ENCODE measurements around the gene PTPRQ. TPM values are rescaled to one million over a fixed set of nuclear protein-coding genes. Genes with fewer than 3 reads are reported as not detected.

The PTPRQ gene
- total and polyA plus RNA-seq, 9 of the 15 experiments (the other 6 are each of a cell fraction or from before 2014, with no cell fraction given): not detected

DNA sequence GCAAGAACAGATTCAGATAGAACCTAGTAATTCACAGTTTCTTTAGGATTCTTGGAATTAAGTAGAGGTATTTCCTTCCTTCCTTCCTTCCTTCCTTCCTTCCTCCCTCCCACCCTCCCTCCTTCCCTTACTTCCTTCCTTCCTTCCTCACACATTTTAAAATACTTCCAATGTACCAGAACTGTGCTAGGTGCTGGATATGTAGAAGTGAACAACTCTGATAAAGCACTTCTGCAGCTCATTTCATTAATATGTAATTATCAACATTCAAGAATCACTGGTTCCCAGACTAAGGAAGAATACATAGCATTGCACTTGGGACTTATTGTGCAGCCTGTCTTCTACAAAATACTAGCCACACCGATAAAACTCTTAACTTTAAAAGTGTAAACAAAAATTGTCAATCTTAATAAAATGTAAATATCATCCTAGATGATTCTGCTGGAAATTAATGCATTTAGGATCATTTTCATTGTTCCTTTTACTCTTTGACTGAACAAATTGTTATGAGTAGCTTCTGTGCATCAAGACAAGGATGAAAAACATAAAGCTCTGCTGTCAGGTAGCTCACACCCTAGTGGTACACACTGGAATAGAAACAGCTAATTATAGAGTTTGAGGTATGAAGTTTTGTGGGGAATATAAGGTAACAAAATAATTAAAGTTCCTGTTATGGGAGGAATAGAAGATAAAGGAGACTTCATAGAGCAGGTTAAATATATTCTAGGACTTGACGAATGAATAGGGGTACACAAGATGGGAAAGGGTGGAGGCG, 163.5 kb downstream of the PTPRQ start (continued):
- TF ChIP-seq, protein P1, sequence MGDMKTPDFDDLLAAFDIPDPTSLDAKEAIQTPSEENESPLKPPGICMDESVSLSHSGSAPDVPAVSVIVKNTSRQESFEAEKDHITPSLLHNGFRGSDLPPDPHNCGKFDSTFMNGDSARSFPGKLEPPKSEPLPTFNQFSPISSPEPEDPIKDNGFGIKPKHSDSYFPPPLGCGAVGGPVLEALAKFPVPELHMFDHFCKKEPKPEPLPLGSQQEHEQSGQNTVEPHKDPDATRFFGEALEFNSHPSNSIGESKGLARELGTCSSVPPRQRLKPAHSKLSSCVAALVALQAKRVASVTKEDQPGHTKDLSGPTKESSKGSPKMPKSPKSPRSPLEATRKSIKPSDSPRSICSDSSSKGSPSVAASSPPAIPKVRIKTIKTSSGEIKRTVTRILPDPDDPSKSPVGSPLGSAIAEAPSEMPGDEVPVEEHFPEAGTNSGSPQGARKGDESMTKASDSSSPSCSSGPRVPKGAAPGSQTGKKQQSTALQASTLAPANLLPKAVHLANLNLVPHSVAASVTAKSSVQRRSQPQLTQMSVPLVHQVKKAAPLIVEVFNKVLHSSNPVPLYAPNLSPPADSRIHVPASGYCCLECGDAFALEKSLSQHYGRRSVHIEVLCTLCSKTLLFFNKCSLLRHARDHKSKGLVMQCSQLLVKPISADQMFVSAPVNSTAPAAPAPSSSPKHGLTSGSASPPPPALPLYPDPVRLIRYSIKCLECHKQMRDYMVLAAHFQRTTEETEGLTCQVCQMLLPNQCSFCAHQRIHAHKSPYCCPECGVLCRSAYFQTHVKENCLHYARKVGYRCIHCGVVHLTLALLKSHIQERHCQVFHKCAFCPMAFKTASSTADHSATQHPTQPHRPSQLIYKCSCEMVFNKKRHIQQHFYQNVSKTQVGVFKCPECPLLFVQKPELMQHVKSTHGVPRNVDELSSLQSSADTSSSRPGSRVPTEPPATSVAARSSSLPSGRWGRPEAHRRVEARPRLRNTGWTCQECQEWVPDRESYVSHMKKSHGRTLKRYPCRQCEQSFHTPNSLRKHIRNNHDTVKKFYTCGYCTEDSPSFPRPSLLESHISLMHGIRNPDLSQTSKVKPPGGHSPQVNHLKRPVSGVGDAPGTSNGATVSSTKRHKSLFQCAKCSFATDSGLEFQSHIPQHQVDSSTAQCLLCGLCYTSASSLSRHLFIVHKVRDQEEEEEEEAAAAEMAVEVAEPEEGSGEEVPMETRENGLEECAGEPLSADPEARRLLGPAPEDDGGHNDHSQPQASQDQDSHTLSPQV (IDR thresholded peaks at IDR 0.05): no peak
- TF ChIP-seq RBM14 (IDR thresholded peaks at IDR 0.05; ENCODE audit: borderline replicate concordance, insufficient read depth, low read depth, low read length) (no peak), TAL1 (IDR thresholded peaks at IDR 0.05) (no peak)

DNA sequence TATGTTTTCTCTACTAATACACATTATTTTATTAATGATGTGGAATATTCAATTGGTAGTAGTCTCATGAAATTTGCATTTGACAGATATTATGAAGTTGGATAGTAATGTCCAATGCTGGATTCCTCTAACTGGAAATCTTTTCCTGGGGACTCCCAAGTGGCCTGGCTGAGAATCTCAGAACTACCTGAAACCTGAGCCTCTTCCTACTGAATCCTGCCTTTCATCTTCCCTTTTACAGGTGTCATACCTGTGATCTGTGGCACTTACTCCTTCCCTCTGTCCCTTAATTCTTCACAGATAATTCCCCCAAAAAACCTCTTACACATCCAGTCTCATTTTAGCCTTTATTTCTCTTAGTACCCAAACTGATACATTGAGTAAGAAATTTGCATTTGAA, 173.7 kb downstream of the PTPRQ start:
- Histone ChIP-seq H3K27ac (ENCODE audit: extremely low read depth, low read depth, low read length) (no peak overlapping the region), H3K36me3 (ENCODE audit: control insufficient read depth, insufficient read depth, low read length) (no peaks in the 10 kb centered on the region), H3K9ac (ENCODE audit: insufficient read depth in 1 of 2, low read depth in 2 of 2, low read length in 2 of 2) (no peak overlapping the region), H3K4me1 (replicated peaks in 1 of 2; ENCODE audit: control insufficient read depth in 2 of 2, insufficient read depth in 2 of 2, low read length in 2 of 2) (no peaks in the 10 kb centered on the region), H3K9me3 (replicated peaks; ENCODE audit: control insufficient read depth, insufficient read depth, low read depth, low read length) (no peaks in the 10 kb centered on the region; the same call in 1 of the 2 replicates), H3K79me2 (ENCODE audit: control insufficient read depth, insufficient read depth, low read length) (no peaks in the 10 kb centered on the region), H3K27me3 (ENCODE audit: control insufficient read depth in 2 of 2, insufficient read depth in 2 of 2, low read length in 2 of 2) (no peaks in the 10 kb centered on the region), H3K4me3 (no peak overlapping the region), H2AFZ (ENCODE audit: low read depth, low read length) (no peak overlapping the region), H4K20me1 (replicated peaks; ENCODE audit: control insufficient read depth, insufficient read depth, low read length) (no peaks in the 10 kb centered on the region), H3K9me1 (ENCODE audit: control insufficient read depth, insufficient read depth, low read length) (no peaks in the 10 kb centered on the region), H3K4me2 (ENCODE audit: insufficient read depth, low read length) (no peak overlapping the region)
- DNase-seq (ENCODE audit: extremely low read depth in 1 of 4, low spot score in 3 of 4) (no peak), ATAC-seq (no peak), FAIRE-seq (no peak)
- ChIA-PET CTCF (ENCODE audit: low intra/inter-chr PET ratio) (no interaction called here), POLR2A (no interaction called here)
- no TSS peak for BruUV-seq (replicated peaks)
- TF ChIP-seq NR1H2 (CRISPR knock-in tag; IDR thresholded peaks at IDR 0.05): no peak
- TF ChIP-seq TOE1 (IDR thresholded peaks at IDR 0.05; ENCODE audit: borderline replicate concordance): no peak
- TF ChIP-seq TOE1 (CRISPR knock-in tag; IDR thresholded peaks at IDR 0.05; ENCODE audit: borderline replicate concordance, low read depth): no peak
- TF ChIP-seq RBM34 (IDR thresholded peaks at IDR 0.05; ENCODE audit: borderline replicate concordance, insufficient read depth, low read length): no peak
- TF ChIP-seq RBM39 (optimal IDR thresholded peaks at IDR 0.05; ENCODE audit: low read depth, low read length): no peak
- no peak for TF ChIP-seq EP300 (IDR thresholded peaks at IDR 0.05; ENCODE audit: low read length)
- in situ Hi-C loops (cut with MboI) (no loop called here), intact Hi-C loops (cut with micrococcal nuclease) (no loop called here)

Data from K562 (cell line).